SW480 (cell line): ENCODE results near the gene ZMIZ1.

ENCODE experiments used
- DNase-seq: peaks from one replicate; pipeline ENCODE4 v3.0.0-alpha.2; 2016; ENCODE audit warnings: low spot score

Gene ZMIZ1

GRCh38 chr10:79207726-79208125 lies 139.0 kb downstream of the ZMIZ1 start:
- DNase-seq = no peak

DNA sequence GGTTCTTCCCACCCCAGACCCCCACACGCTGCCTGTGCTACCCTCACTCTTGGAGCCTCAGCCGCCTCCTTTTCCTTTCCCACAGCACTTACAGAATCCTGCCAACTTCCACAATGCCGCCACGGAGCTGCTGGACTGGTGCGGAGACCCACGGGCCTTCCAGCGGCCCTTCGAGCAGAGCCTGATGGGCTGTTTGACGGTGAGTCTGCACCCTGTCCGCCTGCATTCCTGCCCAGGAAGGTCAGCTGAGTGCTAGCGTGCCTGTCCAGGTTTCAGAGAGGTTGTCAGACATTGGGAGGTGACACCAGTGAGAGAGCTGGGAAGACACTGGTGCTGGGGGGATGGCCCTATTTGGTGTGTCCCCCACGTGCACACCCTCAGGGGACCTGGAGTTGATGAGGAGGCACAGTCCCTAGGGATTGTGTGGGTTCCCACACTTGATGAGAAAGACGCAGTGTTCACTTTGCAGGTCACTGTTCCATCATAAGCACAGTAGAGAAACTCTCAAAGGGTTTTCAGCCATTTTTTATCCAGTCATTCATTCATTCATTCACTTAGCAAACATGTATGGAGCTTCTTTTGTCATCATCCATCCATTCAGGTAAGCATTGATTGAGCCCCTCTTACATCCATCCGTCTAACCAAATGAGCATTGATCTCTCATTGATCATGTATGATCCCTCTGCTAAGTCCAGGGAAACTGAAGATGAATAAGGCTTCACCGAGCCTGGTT lies 139.7 kb downstream of the ZMIZ1 start:
- no peak for DNase-seq

- DNase-seq = no peak
Observed at GRCh38 chr10:79209340-79209739, 140.6 kb downstream of the ZMIZ1 start.

DNA sequence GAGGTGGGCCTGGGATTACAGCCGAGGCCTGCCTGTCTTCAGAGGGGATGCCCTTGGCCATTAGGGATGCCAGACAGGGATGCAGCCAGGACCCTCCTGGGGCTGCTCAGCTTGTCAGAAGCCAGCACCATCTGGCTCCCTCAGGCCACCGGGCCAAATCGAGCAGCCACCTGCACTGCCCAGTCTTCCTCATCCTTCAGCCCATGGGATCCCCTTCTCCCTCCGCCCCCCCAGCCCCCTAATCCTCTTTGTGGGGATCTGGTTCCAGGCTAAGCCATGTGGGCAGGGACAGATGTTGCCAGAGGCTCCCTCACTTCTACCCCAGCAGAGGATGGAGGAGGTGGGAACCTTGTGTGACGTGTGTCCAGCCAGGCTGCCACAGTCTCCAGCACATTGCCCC lies 141.1 kb downstream of the ZMIZ1 start:
- no peak for DNase-seq

GRCh38 chr10:79210672-79211071 lies 141.9 kb downstream of the ZMIZ1 start:
- DNase-seq = no peak

- no peak for DNase-seq
Observed at GRCh38 chr10:79211616-79212015, 142.8 kb downstream of the ZMIZ1 start.

- DNase-seq = no peak
Observed at GRCh38 chr10:79215531-79215930, 146.8 kb downstream of the ZMIZ1 start.

GRCh38 chr10:79219322-79219957 lies 150.7 kb downstream of the ZMIZ1 start:
- no peak for DNase-seq

GRCh38 chr10:79220307-79220706 lies 151.5 kb downstream of the ZMIZ1 start:
- DNase-seq = no peak

DNA sequence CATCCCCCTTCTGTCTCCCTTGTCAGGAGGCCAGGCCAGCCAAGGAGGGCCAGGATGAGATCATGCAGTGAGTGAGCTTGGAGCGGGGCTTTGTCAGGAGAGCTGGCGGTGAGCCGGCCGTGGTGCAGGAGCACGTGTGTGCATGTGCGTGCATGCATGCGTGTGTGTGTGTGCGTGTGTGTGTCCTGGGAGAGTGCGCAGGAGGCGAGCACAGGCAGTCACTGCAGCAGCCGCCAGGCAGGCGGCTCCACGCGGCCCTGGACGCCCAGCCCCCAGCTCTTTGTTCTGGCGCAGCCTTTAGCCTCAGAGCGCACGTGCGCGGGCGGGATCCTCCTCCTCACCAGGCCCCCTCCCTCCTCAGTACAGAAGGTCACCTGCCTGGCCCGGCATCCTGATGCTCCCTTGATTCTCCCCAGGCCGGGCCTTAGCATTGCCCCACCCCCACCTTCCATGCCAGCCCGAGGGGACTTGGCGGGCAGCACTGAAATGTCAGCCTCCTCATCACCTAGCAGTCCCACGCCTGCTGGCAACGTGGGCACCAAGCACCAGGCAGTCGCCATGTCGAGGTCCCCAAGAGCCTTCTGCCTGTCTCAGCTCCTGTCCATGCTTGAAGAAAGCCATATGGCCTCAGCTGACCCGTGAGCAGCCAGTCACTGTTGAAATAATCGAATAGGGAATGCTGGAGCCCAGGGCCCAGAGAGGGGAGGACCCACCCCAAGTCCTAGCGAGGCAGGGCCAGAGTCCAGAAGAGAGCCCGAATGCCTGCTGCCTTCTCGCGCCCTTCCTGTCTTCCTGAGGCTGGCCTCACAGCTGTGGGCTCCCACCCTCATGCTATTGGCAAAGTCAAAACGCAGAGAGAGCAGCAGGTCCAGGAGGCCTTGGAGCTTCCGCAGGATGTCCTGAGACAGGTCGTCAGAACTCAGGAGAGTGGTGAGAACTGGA lies 152.6 kb downstream of the ZMIZ1 start:
- no peak for DNase-seq

GRCh38 chr10:79222186-79222585 lies 153.4 kb downstream of the ZMIZ1 start:
- DNase-seq = no peak

DNA sequence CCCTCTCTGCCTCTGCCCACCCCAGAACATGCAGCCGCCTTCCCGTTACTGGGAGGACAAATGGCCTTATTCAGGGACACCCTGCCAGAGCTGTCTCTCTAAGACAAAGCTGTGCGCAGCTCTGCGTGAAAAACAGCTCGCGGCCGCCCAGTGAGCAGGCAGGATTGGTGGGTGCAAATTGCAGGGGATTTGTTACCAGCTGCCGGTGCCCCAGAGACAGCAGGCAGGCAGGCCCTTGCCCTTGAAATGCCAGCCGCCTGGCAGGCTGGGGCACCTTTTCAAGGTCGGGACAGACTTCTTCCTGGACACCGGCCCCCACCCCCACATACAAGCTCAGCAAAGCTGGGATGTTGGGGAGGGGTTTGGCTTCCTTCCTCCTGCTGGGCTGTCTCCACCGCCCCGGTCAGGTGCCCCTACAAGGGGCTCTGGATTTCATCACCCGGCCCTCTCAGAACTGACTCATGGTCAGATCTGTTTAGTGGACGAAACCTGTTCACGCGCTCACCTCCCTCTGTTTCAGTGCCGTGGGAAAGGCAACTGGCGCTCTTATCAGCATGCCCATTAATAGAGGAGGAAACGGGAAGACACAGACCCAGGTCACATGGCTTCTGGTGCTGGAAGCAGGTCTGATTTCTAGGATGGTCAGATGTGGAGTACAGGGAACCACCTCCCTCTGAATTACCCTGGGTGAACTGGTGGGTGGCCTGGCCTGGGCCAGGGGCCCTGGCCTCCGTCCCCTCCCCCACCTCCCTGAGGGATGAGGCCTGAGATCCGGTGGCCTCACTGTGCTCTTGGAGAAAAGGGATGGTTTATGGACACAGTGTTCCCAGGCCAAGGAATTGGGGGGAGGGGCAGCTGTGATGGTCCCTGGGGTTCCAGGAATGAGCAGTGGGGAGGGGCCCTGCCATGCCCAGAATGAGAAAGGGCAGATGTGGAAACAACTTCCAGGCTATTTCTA lies 154.6 kb downstream of the ZMIZ1 start:
- DNase-seq = no peak

GRCh38 chr10:79224263-79224949 lies 155.6 kb downstream of the ZMIZ1 start:
- no peak for DNase-seq

- no peak for DNase-seq
Observed at GRCh38 chr10:79224992-79225391, 156.2 kb downstream of the ZMIZ1 start.

DNA sequence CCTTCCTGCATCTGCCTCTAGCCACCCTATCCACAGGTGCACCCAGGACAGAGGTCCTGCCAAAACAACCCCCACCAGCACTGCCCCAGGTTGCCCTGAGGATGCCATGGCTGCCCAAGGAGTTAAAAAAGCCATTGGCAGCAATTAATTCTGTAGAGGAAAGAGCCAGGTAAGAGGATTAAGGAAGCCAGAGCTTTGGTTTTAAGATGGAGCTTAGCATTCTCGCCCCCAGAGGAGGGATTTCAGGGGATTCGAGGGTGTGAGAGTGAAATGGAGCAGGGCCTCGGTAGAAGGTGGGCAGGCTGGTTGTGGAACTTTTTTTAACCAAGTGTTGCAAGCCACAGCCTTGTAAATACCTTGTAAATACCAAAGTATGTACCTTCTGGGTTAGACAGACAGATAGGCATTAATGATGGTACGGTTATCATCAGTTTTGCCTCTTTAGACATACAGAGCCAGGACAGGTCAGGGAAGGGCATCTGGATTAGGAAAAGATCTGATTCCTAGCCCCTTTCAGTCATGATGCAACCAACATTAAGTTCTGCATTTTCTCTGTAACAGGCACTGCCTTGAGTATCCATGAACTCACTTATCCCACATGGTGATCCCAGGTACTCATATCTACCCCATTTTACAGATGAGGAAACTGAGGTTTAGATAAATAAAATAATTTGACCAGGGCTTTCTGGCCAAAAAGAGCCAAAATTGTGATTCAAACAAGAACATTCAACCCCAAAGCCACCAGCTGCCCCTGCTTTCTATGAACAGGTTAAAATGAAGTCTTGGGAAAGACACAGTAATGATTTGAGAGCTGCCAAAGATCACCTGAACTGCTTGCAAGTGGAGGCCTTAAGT lies 157.9 kb downstream of the ZMIZ1 start:
- DNase-seq = no peak

DNA sequence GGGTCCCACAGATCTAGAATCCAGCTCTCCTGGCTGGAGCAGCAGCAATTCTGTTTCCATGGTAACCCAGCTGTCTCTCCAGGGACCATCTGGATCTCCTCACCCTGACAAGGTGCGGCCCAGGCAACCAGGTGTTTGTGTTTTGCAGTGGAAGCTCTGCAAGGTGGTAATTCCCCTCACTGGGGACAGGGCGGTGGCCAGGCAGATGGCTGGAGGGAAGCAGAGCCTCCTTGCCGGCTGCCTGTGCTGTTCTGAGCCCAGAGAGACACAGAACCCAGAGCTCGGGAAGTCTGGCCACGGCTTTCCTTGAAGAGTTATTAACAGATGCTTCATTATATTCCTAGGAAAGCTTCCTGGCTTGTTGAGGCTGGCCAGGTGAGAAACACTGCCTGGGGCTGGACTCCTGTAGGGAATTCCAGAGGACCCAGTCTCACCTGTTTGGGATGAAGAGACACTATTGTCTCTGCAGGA lies 160.3 kb downstream of the ZMIZ1 start:
- DNase-seq = no peak

- no peak for DNase-seq
Observed at GRCh38 chr10:79229830-79230327, 161.1 kb downstream of the ZMIZ1 start.

- no peak for DNase-seq
Observed at GRCh38 chr10:79230328-79230830, 161.6 kb downstream of the ZMIZ1 start.

GRCh38 chr10:79230850-79231249 lies 162.1 kb downstream of the ZMIZ1 start:
- no peak for DNase-seq
